ENCODE data around the gene SRC. TPM values are rescaled to one million over a fixed set of nuclear protein-coding genes. Genes with fewer than 3 reads are reported as not detected.

Gene SRC
- total RNA-seq, 1 experiment from 2014 or later, result 185 TPM

GRCh38 chr20:37333848-37334318, 12.1 kb upstream of the SRC start:
- CTCF ChIA-PET, result no interaction called here
- Mint-ChIP-seq H3K4me1 (ENCODE audit: low read depth, unreplicated experiment) (peaks cover 40% of the 10 kb centered on the region), H3K4me3 (ENCODE audit: low read depth, unreplicated experiment) (no peak overlapping the region), H3K27ac (ENCODE audit: unreplicated experiment) (no peak overlapping the region), H3K36me3 (ENCODE audit: insufficient read depth, unreplicated experiment) (no peaks in the 10 kb centered on the region), H3K9me3 (ENCODE audit: low read depth, unreplicated experiment) (no peaks in the 10 kb centered on the region), H3K27me3 (ENCODE audit: unreplicated experiment) (no peaks in the 10 kb centered on the region)
- no peak for DNase-seq
- no peak for TF ChIP-seq CTCF (IDR thresholded peaks at IDR 0.05; ENCODE audit: unreplicated experiment)
- BruUV-seq (replicated peaks), result no TSS peak
- intact Hi-C loops (cut with micrococcal nuclease; ENCODE audit: unreplicated experiment), result no loop called here

DNA sequence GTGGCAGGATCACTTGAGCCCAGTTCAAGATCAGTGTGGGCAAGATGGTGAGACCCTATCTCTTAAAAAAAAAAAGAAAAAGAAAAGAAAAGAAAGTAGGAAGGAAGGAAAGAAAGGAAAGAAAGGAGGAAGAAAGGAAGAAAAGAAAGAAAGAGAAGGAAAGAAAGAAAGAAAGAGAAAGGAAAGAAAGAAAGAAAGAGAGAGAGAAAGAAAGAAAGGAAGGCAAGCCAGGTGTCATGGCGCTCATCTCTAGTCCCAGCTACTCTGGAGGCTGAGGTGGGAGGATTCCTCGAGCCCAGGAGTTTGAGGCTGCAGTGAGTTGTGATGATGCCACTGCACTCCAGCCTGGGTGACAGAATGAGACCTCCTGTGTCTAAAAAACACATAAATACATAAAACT, 11.5 kb upstream of the SRC start:
- no peak for TF ChIP-seq CTCF (IDR thresholded peaks at IDR 0.05; ENCODE audit: unreplicated experiment)
- no TSS peak for BruUV-seq (replicated peaks)
- CTCF ChIA-PET, result no interaction called here
- intact Hi-C loops (cut with micrococcal nuclease; ENCODE audit: unreplicated experiment), result no loop called here
- DNase-seq, result no peak
- H3K4me1 Mint-ChIP-seq (ENCODE audit: low read depth, unreplicated experiment), result peaks cover 40% of the 10 kb centered on the region
- no peaks in the 10 kb centered on the region for H3K36me3 Mint-ChIP-seq (ENCODE audit: insufficient read depth, unreplicated experiment)
- no peak overlapping the region for H3K27ac Mint-ChIP-seq (ENCODE audit: unreplicated experiment)
- H3K27me3 Mint-ChIP-seq (ENCODE audit: unreplicated experiment), result no peaks in the 10 kb centered on the region
- no peak overlapping the region for H3K4me3 Mint-ChIP-seq (ENCODE audit: low read depth, unreplicated experiment)
- no peaks in the 10 kb centered on the region for H3K9me3 Mint-ChIP-seq (ENCODE audit: low read depth, unreplicated experiment)

DNA sequence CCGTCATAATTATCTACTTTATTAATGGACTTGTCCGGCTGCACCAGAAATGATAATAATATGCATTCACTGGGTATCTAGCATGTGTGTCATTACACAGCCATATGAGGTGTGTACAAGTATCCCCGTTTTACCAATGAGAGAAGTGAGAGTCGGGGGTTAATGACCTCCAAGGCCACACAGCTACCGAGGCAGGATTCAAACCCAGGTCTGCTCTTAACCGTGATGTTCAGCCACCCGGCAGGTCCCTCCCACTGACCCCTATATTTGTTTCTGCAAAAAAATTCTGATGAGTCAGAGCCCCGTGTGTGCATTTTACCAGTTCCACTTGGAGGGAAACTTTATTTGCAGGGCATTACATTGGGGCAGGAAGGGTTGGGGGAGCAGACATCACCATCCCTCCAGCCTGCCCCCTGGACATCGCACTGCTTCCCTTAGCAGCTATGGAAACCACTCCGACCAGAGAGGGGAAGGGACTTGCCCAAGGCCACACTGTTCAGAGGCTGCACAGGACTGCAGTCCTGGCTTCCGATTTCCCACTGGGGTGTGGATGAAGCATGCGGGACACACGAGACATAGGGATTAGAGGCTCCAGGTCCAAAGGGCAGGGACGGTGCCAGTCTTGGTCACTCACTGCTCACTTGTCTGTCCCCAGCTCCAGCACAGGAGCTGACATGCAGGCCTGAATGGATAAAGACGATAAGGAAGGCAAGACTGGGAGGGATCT, 10.1 kb upstream of the SRC start:
- Mint-ChIP-seq H3K36me3 (ENCODE audit: insufficient read depth, unreplicated experiment) (no peaks in the 10 kb centered on the region), H3K4me1 (ENCODE audit: low read depth, unreplicated experiment) (peaks cover 40% of the 10 kb centered on the region), H3K4me3 (ENCODE audit: low read depth, unreplicated experiment) (no peak overlapping the region), H3K27ac (ENCODE audit: unreplicated experiment) (no peak overlapping the region), H3K9me3 (ENCODE audit: low read depth, unreplicated experiment) (no peaks in the 10 kb centered on the region), H3K27me3 (ENCODE audit: unreplicated experiment) (no peaks in the 10 kb centered on the region)
- intact Hi-C loops (cut with micrococcal nuclease; ENCODE audit: unreplicated experiment), result loop anchor here (1.0 to 5.0 kb wide), 2 partner anchors 27 to 191 kb away; partner anchors contain the start of gene BLCAP
- TF ChIP-seq CTCF (IDR thresholded peaks at IDR 0.05; ENCODE audit: unreplicated experiment), result no peak
- no TSS peak for BruUV-seq (replicated peaks)
- CTCF ChIA-PET, result interaction anchor here (0.6 to 1.2 kb wide), 4 partner anchors 8 to 1002 kb away, joined by 3 to 5 read pairs (median 3); partner anchors contain the start of gene SRC
- DNase-seq, result no peak

- Mint-ChIP-seq H3K4me1 (ENCODE audit: low read depth, unreplicated experiment) (peaks cover 47% of the 10 kb centered on the region), H3K4me3 (ENCODE audit: low read depth, unreplicated experiment) (no peak overlapping the region), H3K36me3 (ENCODE audit: insufficient read depth, unreplicated experiment) (no peaks in the 10 kb centered on the region), H3K27ac (ENCODE audit: unreplicated experiment) (no peak overlapping the region), H3K9me3 (ENCODE audit: low read depth, unreplicated experiment) (no peaks in the 10 kb centered on the region), H3K27me3 (ENCODE audit: unreplicated experiment) (no peaks in the 10 kb centered on the region)
- no peak for TF ChIP-seq CTCF (IDR thresholded peaks at IDR 0.05; ENCODE audit: unreplicated experiment)
- intact Hi-C loops (cut with micrococcal nuclease; ENCODE audit: unreplicated experiment), result loop anchor here (1.0 to 5.0 kb wide), 2 partner anchors 27 to 191 kb away; partner anchors contain the start of gene BLCAP
- BruUV-seq (replicated peaks), result no TSS peak
- no peak for DNase-seq
- CTCF ChIA-PET, result interaction anchor here (0.7 kb wide), 1 partner anchor 19 kb away, joined by 5 read pairs; no protein-coding TSS in a partner anchor
Measured at GRCh38 chr20:37336369-37337207, 9.4 kb upstream of the SRC start.
